Body of pancreas (tissue), 4 donors: ENCODE data around the gene LDLRAD4. TPM values are rescaled to one million over a fixed set of nuclear protein-coding genes. Genes with fewer than 3 reads are reported as not detected.

Source experiments
- ATAC-seq: fragments of 150-250 bp; one replicate; pipeline ENCODE4 v1.9.1; 2016
- DNase-seq, 4 donors: peaks; one replicate each; pipeline ENCODE4 v3.0.0-alpha.2; 2019
- H3K27ac ChIP-seq, 4 donors: fragments of 200-600 bp; sonication (generic); 1 replicate in 3 of 4; 2 replicates in 1 of 4; pipeline versions ENCODE4 v1.5.1 to v1.6.1; 2016 to 2019; ENCODE audit warnings: mild to moderate bottlenecking in 1 of 4, mixed read lengths in 1 of 4, moderate library complexity in 1 of 4
- H3K27me3 ChIP-seq, 2 donors: fragments of 200-600 bp; sonication (generic); one replicate each; pipeline ENCODE4 v1.6.0; 2016; ENCODE audit warnings: mild to moderate bottlenecking in 1 of 2
- H3K36me3 ChIP-seq, 2 donors: fragments of 200-600 bp; sonication (generic); replicated peaks in 1 of 2; 2 replicates each; pipeline ENCODE4 v1.5.1; 2016; ENCODE audit warnings: low read depth in 2 of 2; ENCODE audit not compliant: insufficient read depth in 1 of 2
- H3K4me1 ChIP-seq: fragments of 200-600 bp; sonication (generic); one replicate; pipeline ENCODE4 v1.6.0; 2016
- H3K4me3 ChIP-seq, 2 donors: fragments of 200-600 bp; sonication (generic); 1 replicate in 1 of 2; 2 replicates in 1 of 2; pipeline ENCODE4 v1.5.1; 2016 to 2019
- H3K9me3 ChIP-seq, 3 donors: fragments of 200-600 bp; sonication (generic); 1 replicate in 2 of 3; 2 replicates in 1 of 3; pipeline ENCODE4 v1.5.1; 2016
- CTCF ChIP-seq, 7 experiments: fragments of 450-650 bp in 4 of 7; fragments of 200-600 bp in 3 of 7; sonication (generic) in 3 of 7; IDR thresholded peaks; one replicate each; pipeline ENCODE4 v1.5.1; 2016 to 2019; ENCODE audit warnings: antibody characterized with exemption in 7 of 7
- POLR2A ChIP-seq, 3 donors: fragments of 450-650 bp; IDR thresholded peaks; one replicate each; pipeline ENCODE4 v1.6.1; 2016; ENCODE audit warnings: antibody characterized with exemption in 3 of 3, mild to moderate bottlenecking in 2 of 3
- WGBS, 2 donors: methylation state at CpG; one replicate each; pipeline ENCODE4 v1.1.5; 2017; 5-methylcytosine and 5-hydroxymethylcytosine counted together
- intact Hi-C: fragments of 100-400 bp; cut with DNase I; formaldehyde crosslinking; loops from one replicate; pipeline ENCODE4 v1.15.1; 2023
- total RNA-seq, 2 donors: library from RNA; depleted of rRNA; stranded (reverse); fragments of >200 nt; gene quantifications; one replicate each; pipeline ENCODE4 v1.1.0, GENCODE V29; 2016

Gene LDLRAD4
- total RNA-seq, 2 donors from 2014 or later, result 8.6 to 35.9 TPM

GRCh38 chr18:13313006-13313686 is 94.6 kb downstream of the LDLRAD4 start:
- ATAC-seq, result no peak
- Histone ChIP-seq H3K9me3 (peaks cover 0 to 9% (median 0%) of the 10 kb centered on the region in 3 donors), H3K36me3 (no peaks in the 10 kb centered on the region), H3K27me3 (no peaks in the 10 kb centered on the region), H3K4me1 (no peaks in the 10 kb centered on the region), H3K4me3 (no peak overlapping the region), H3K27ac (no peak overlapping the region)
- no peak for TF ChIP-seq POLR2A (IDR thresholded peaks at IDR 0.05)
- no peak for TF ChIP-seq CTCF (IDR thresholded peaks at IDR 0.05)
- no peak for DNase-seq
- whole genome bisulfite sequencing, 2 donors, result 60 to 62% methylated on average over 19 of the region's 19 CpGs
- intact Hi-C loops, result no loop called here

DNA sequence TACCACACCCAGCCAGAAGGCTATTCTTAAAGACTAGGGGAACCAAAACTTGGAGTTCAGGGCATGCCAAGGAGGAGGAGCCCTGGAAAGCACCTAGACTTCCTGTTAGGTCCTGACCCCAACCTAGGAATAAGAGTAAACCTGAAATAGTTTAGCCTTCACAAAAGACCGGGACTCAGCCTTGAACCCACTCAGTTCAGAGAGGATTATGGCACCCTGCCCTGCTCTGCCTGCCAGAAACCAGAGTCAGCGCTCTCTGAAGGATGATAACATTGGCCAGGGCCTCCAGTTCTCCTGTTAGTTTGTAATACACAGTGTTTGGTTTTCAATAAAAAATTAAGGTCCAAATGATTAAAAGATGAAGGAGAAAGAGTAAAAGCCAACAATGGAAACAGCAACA is 96.4 kb downstream of the LDLRAD4 start:
- TF ChIP-seq POLR2A (IDR thresholded peaks at IDR 0.05) (no peak), CTCF (IDR thresholded peaks at IDR 0.05) (no peak)
- Histone ChIP-seq H3K4me3 (no peak overlapping the region), H3K27me3 (no peaks in the 10 kb centered on the region), H3K27ac (no peak overlapping the region), H3K36me3 (no peaks in the 10 kb centered on the region), H3K4me1 (no peaks in the 10 kb centered on the region), H3K9me3 (peaks cover 0 to 9% (median 0%) of the 10 kb centered on the region in 3 donors)
- DNase-seq (no peak), ATAC-seq (no peak)
- 82% methylated on average over 2 of the region's 2 CpGs for WGBS, 2 donors
- intact Hi-C loops, result no loop called here

- ATAC-seq (no peak), DNase-seq (no peak)
- intact Hi-C loops, result no loop called here
- Histone ChIP-seq H3K27ac (no peak overlapping the region), H3K9me3 (peaks cover 0 to 9% (median 0%) of the 10 kb centered on the region in 3 donors), H3K27me3 (no peaks in the 10 kb centered on the region), H3K4me1 (no peaks in the 10 kb centered on the region), H3K36me3 (no peaks in the 10 kb centered on the region), H3K4me3 (no peak overlapping the region)
- TF ChIP-seq POLR2A (IDR thresholded peaks at IDR 0.05) (no peak), CTCF (IDR thresholded peaks at IDR 0.05) (no peak)
- 74 to 80% methylated on average over 3 of the region's 3 CpGs for WGBS, 2 donors
Measured at GRCh38 chr18:13316063-13316462, 97.5 kb downstream of the LDLRAD4 start.

DNA sequence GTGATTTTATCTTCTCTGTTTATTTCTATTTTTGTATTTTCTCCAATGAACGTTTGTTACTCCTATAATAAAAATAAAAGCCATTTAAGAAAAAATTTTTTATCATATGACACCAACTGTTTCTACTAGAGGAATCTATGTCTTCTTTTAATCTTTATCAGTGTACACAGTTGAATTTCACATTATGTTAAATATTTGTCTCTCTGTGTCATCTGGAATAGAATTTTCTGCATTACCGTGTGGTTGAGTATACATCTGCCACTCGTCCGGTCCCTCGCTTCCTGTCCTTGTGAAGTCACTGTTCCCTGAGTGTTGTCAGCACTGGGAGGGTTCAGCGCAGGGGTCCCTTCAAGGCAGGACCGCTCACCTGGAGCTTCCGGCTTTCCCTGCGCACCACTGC is 99.2 kb downstream of the LDLRAD4 start:
- intact Hi-C loops, result no loop called here
- Histone ChIP-seq H3K9me3 (peaks cover 0 to 9% (median 0%) of the 10 kb centered on the region in 3 donors), H3K27ac (no peak overlapping the region), H3K36me3 (no peaks in the 10 kb centered on the region), H3K4me1 (no peaks in the 10 kb centered on the region), H3K4me3 (no peak overlapping the region), H3K27me3 (no peaks in the 10 kb centered on the region)
- DNase-seq, result no peak
- WGBS, 2 donors, result 82 to 90% methylated on average over 9 of the region's 9 CpGs
- ATAC-seq, result no peak
- TF ChIP-seq POLR2A (IDR thresholded peaks at IDR 0.05) (no peak), CTCF (IDR thresholded peaks at IDR 0.05) (no peak)
